MM.1S (cell line): ENCODE data around the gene HSPA4L.

Experiments used
- DNase-seq: peaks from one replicate; pipeline ENCODE4 v3.0.0-alpha.2; 2015
- H2AFZ ChIP-seq: fragments of 300-600 bp; sonication (generic); 2 replicates; pipeline ENCODE4 v1.6.0; 2016; ENCODE audit warnings: antibody characterized with exemption, low read length
- H3F3A ChIP-seq: fragments of 300-600 bp; sonication (generic); 2 replicates; pipeline ENCODE4 v1.6.1; 2016; ENCODE audit warnings: mild to moderate bottlenecking, antibody characterized with exemption, low read length, moderate library complexity, mixed read lengths; ENCODE audit not compliant: insufficient read depth
- H3K27ac ChIP-seq: fragments of 300-600 bp; sonication (generic); 2 replicates; pipeline ENCODE4 v1.5.1; 2016; ENCODE audit warnings: mild to moderate bottlenecking, low read length
- H3K27me3 ChIP-seq: fragments of 300-600 bp; sonication (generic); replicated peaks from 2 replicates; pipeline ENCODE4 v1.6.0; 2016; ENCODE audit warnings: low read length; ENCODE audit not compliant: insufficient read depth
- H3K36me3 ChIP-seq: fragments of 300-600 bp; sonication (generic); replicated peaks from 2 replicates; pipeline ENCODE4 v1.6.1; 2016; ENCODE audit warnings: mild to moderate bottlenecking, low read length, mixed read lengths; ENCODE audit not compliant: insufficient read depth
- H3K4me1 ChIP-seq: fragments of 300-600 bp; sonication (generic); 2 replicates; pipeline ENCODE4 v1.6.1; 2016; ENCODE audit warnings: low read length, mixed read lengths
- H3K4me2 ChIP-seq: fragments of 300-600 bp; sonication (generic); 2 replicates; pipeline ENCODE4 v1.6.0; 2016; ENCODE audit warnings: low read depth, low read length
- H3K4me3 ChIP-seq: fragments of 300-600 bp; sonication (generic); 2 replicates; pipeline ENCODE4 v1.5.1; 2016; ENCODE audit warnings: low read length, mixed read lengths
- H3K79me2 ChIP-seq: fragments of 300-600 bp; sonication (generic); 2 replicates; pipeline ENCODE4 v1.6.1; 2016; ENCODE audit warnings: mixed run types, low read length, mixed read lengths
- H3K9ac ChIP-seq: fragments of 300-600 bp; sonication (generic); 2 replicates; pipeline ENCODE4 v1.6.1; 2016; ENCODE audit warnings: low read length, mixed read lengths
- H3K9me2 ChIP-seq: fragments of 300-600 bp; sonication (generic); replicated peaks from 2 replicates; pipeline ENCODE4 v1.6.1; 2016; ENCODE audit warnings: mild to moderate bottlenecking, low read length, mixed read lengths; ENCODE audit not compliant: insufficient read depth
- H3K9me3 ChIP-seq: fragments of 300-600 bp; sonication (generic); replicated peaks from 2 replicates; pipeline ENCODE4 v1.6.1; 2016; ENCODE audit warnings: mild to moderate bottlenecking, low read length, mixed read lengths; ENCODE audit not compliant: insufficient read depth
- H4K20me1 ChIP-seq: fragments of 300-600 bp; sonication (generic); 2 replicates; pipeline ENCODE4 v1.6.1; 2016; ENCODE audit warnings: mild to moderate bottlenecking, low read length, moderate library complexity, mixed read lengths; ENCODE audit not compliant: insufficient read depth
- CTCF ChIP-seq: fragments of 300-600 bp; sonication (generic); IDR thresholded peaks from 2 replicates; pipeline ENCODE4 v1.5.1; 2016; ENCODE audit warnings: antibody characterized with exemption, low read length, mixed read lengths
- EZH2 ChIP-seq: fragments of 300-600 bp; sonication (generic); optimal IDR thresholded peaks from 2 replicates; pipeline ENCODE3; 2017; ENCODE audit warnings: low read depth, mild to moderate bottlenecking, antibody characterized with exemption, low read length, mixed read lengths
- EZH2phosphoT487 ChIP-seq: fragments of 300-600 bp; sonication (generic); IDR thresholded peaks from 2 replicates; pipeline ENCODE4 v1.6.1; 2018; ENCODE audit warnings: antibody characterized with exemption, low read length

HSPA4L gene

GRCh38 chr4:127849505-127850234 lies 67.5 kb downstream of the HSPA4L start:
- Histone ChIP-seq H3K79me2 (no peaks in the 10 kb centered on the region), H3K36me3 (no peaks in the 10 kb centered on the region), H3K27me3 (no peaks in the 10 kb centered on the region), H3K4me1 (no peaks in the 10 kb centered on the region), H3K27ac (no peak overlapping the region), H4K20me1 (no peaks in the 10 kb centered on the region), H3K9me3 (no peaks in the 10 kb centered on the region; the same call in 1 of the 2 replicates), H2AFZ (no peak overlapping the region), H3K4me3 (no peak overlapping the region), H3F3A (no peaks in the 10 kb centered on the region), H3K9me2 (no peaks in the 10 kb centered on the region), H3K9ac (no peak overlapping the region), H3K4me2 (no peak overlapping the region)
- no peak for DNase-seq
- TF ChIP-seq CTCF (no peak), EZH2phosphoT487 (no peak), EZH2 (no peak)

GRCh38 chr4:127852661-127853060 lies 70.5 kb downstream of the HSPA4L start:
- DNase-seq = no peak
- no peaks in the 10 kb centered on the region; the same call in 1 of the 2 replicates for H3K9me3 ChIP-seq
- no peaks in the 10 kb centered on the region for H3K79me2 ChIP-seq
- H3K4me2 ChIP-seq = no peak overlapping the region
- no peak overlapping the region for H3K27ac ChIP-seq
- no peaks in the 10 kb centered on the region for H3F3A ChIP-seq
- H4K20me1 ChIP-seq = no peaks in the 10 kb centered on the region
- no peaks in the 10 kb centered on the region for H3K36me3 ChIP-seq
- no peaks in the 10 kb centered on the region for H3K4me1 ChIP-seq
- no peak for TF ChIP-seq EZH2phosphoT487
- TF ChIP-seq CTCF = no peak
- TF ChIP-seq EZH2 = no peak
- no peak overlapping the region for H2AFZ ChIP-seq
- H3K9ac ChIP-seq = no peak overlapping the region
- H3K27me3 ChIP-seq = no peaks in the 10 kb centered on the region
- H3K9me2 ChIP-seq = no peaks in the 10 kb centered on the region
- H3K4me3 ChIP-seq = no peak overlapping the region

GRCh38 chr4:127856196-127856812 lies 74.2 kb downstream of the HSPA4L start:
- Histone ChIP-seq H3K27ac (no peak overlapping the region), H3F3A (no peaks in the 10 kb centered on the region), H3K9me3 (no peaks in the 10 kb centered on the region; the same call in 1 of the 2 replicates), H3K4me1 (no peaks in the 10 kb centered on the region), H4K20me1 (no peaks in the 10 kb centered on the region), H3K9ac (no peak overlapping the region), H3K9me2 (no peaks in the 10 kb centered on the region), H3K4me2 (no peak overlapping the region), H3K4me3 (no peak overlapping the region), H2AFZ (no peak overlapping the region), H3K27me3 (no peaks in the 10 kb centered on the region), H3K36me3 (no peaks in the 10 kb centered on the region), H3K79me2 (no peaks in the 10 kb centered on the region)
- TF ChIP-seq CTCF (no peak), EZH2phosphoT487 (no peak), EZH2 (no peak)
- no peak for DNase-seq
